Measurements from ENCODE around the gene MTAP.

MTAP gene

DNA sequence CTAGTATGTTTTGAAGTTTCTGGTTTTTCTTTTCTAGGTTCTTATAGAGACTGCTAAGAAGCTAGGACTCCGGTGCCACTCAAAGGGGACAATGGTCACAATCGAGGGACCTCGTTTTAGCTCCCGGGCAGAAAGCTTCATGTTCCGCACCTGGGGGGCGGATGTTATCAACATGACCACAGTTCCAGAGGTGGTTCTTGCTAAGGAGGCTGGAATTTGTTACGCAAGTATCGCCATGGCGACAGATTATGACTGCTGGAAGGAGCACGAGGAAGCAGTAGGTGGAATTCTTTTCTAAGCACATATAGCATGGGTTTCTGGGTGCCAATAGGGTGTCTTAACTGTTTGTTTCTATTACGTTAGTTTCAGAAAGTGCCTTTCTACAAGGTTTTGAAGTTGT lies 52.2 kb downstream of the MTAP start:
- FAIRE-seq, result no peak

DNA sequence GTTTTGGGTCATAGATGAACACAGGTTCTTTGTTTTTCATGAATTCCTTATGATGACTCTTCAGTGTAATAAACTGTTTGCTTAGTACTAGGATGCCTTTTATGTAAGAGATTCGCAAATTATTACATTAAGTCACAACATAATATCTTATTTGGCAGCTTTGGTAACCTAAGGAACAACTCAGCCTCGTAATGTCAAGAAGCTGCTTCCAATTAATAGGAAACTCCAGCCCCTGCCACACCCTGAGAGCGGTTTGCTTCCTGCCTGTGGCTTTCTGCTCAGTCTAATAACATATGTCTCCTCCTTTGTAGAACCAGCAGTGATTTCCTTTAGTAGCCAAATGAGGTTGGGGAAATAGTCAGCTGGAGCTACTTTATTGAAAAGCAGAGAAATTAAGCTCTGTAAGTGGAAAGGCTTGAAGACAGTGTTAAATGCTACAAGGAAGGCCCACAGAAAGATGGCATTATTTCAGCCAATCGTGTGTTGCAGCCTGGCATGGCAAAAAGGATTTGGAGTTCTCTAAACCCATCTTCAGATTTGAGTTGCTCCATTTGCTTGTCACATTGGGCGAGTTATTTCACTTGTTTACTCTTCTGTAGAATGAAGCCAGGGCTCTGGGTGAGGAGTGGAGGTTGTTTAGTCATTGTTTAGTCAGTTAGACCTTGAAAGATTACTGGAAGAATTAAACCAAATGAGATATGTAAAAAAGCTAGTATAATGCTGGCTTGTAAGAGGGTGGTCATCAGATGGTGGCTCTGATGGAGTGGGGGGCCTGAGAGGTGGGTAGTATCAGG lies 54.1 kb downstream of the MTAP start:
- FAIRE-seq, result no peak

DNA sequence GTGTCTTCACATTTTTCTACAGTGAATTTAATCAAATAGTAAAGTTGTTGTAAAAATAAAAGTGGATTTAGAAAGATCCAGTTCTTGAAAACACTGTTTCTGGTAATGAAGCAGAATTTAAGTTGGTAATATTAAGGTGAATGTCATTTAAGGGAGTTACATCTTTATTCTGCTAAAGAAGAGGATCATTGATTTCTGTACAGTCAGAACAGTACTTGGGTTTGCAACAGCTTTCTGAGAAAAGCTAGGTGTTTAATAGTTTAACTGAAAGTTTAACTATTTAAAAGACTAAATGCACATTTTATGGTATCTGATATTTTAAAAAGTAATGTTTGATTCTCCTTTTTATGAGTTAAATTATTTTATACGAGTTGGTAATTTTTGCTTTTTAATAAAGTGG lies 60.4 kb downstream of the MTAP start:
- FAIRE-seq, result peak; percentile 67

GRCh38 chr9:21864505-21864904 lies 62.1 kb downstream of the MTAP start:
- FAIRE-seq, result no peak

- no peak for FAIRE-seq
Measured at GRCh38 chr9:21866302-21866701, 63.9 kb downstream of the MTAP start.

- no peak for FAIRE-seq
Measured at GRCh38 chr9:21871256-21871975, 69.0 kb downstream of the MTAP start.

DNA sequence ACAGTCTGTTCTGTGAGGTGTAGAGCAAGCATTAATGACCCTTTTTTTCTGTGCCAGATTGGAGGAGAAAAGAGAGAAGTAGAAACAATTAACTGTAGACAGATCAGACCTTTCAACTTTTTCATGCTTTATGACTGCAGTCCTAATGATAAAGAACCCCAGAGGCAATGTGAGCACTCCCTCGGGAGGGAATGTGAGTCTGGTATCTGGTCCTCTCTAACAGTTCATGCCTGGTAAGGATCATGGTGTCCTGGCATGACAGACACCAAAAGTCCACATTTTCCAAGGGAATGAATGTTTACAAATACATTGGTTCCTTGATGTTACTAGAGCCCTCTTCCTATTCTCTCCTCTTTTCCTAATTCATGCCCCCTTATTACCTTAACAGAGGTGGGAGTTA lies 70.3 kb downstream of the MTAP start:
- no peak for FAIRE-seq

- FAIRE-seq, result no peak
Measured at GRCh38 chr9:21873540-21874221, 71.2 kb downstream of the MTAP start.

- FAIRE-seq, result no peak
Measured at GRCh38 chr9:21875893-21876292, 73.5 kb downstream of the MTAP start.

GRCh38 chr9:21883642-21884041 lies 81.2 kb downstream of the MTAP start:
- FAIRE-seq, result no peak

DNA sequence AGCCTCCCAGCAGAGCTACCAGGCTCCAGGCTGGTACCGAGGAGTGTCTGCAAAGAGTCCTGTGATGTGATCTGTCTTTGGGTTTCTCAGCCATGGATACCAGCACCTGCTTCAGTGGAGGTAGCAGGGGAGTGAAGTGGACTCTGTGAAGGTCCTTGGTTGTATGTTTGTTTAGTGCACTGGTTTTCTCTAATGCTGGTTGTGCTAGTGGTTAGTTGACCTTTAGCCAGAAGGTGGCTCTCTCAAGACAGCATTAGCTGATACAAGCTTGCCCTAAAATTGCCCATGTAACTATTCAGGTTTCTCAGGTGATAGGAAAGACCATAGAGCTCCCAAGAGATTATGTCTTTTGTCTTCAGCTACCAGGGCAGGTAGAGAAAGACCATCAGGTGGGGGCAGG lies 87.2 kb downstream of the MTAP start:
- FAIRE-seq, result no peak

GRCh38 chr9:21890696-21891095 lies 88.3 kb downstream of the MTAP start:
- no peak for FAIRE-seq

DNA sequence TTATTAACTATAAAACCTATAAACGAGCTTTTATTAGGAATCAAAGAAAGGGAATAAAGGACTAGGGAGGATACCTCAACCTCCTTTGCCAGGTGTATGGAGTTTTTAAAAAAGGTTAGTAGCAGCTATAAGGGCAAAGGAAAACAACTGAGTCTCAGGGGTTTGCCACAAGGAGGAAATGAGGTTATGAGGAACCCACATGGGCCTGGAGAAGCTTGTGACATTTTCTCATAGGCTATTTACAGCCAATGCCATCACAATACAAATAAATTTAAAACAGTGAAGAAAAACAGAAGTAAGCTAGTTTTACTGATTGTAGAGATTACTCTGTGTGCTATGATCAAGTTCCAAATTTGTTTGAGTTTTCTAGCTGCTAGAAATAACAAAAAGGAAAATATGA lies 99.1 kb downstream of the MTAP start:
- FAIRE-seq, result no peak

GRCh38 chr9:21902136-21902535 lies 99.7 kb downstream of the MTAP start:
- FAIRE-seq, result no peak

DNA sequence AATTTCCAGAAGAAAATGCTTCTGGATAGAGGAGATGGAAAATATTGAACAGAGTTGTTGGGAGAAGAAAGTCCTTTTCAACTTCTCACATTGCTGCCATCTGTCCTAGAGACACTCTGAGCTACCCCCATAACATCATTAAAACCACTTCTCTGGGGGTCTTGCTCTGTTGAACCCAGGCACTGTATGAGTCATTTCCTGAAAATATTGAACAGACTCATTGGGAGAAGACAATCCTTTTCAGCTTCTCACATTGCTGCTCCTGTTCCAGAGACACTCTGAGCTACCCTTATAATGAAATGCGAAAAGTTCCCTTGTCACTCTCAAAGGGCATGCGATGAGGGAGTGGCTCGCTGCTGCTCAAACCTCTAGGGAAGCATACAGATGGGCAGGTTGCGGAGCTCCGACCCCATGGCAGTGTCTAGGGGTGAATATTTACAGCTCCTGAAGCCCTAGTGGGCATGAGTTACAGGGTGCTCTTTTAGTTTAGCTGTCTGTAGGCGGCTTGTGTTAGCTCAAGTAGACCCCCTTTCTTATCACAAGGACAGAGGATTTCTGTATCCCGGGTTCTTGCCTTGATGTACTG lies 101.0 kb downstream of the MTAP start:
- no peak for FAIRE-seq

- no peak for FAIRE-seq
Measured at GRCh38 chr9:21904371-21904770, 101.9 kb downstream of the MTAP start.

DNA sequence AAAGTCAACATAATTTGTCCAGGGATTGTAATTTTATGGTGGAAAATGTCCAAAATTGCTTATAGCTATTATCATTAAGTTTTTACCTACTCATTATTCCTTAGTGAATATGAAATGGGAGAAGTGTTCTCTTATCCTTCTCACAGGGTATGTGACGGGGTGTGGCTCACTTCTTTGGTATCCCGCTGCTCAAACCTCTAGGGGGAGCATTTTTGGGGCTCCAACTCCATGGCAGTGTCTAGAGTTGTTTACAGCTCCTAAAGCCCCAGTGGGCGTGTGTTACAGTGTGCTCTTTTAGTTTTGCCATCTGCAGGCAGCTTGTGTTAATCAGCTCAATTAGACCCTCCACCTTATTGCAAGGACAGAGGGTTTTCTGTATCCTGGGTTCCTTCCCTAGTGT lies 102.3 kb downstream of the MTAP start:
- no peak for FAIRE-seq

- no peak for FAIRE-seq
Measured at GRCh38 chr9:21906213-21906612, 103.8 kb downstream of the MTAP start.

DNA sequence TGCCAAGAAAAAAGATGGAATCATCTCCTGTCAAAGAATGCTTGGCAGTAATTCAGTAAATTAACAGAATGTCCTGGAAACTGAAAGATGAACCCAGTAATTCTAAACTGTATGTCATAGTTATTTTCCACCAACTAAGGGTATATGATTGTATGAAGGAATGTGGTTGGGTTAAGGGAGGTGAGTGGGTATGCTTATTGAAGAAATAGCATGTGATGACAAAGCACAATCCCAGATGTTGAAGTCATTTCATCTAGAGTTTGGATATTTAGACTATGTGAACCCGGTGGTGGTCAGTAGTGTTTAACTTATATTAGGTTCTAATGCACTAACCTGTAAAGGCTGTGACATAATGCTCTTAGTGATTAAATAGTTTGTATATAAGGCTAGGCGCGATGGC lies 104.4 kb downstream of the MTAP start:
- FAIRE-seq, result no peak

GRCh38 chr9:21919377-21920362 lies 117.2 kb downstream of the MTAP start:
- FAIRE-seq, result no peak

DNA sequence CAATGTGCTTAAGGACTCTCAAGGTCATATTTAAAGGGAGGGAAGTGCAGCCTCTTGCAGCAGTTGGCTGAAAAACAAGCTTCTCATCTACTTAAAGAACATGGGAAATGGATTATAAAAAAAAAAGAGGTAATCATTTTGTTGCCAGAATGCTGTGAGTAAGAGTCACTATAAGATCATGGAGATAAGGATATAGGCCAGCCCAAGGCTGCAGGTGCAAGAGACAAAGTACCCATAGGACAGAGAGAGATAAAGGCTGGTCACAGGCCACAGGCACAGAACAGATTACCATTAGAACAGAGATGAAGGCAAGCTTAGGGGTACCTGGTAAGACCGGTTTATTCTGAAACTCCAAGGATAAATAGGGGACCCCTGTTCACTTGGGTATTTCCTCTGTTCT lies 121.3 kb downstream of the MTAP start:
- no peak for FAIRE-seq

DNA sequence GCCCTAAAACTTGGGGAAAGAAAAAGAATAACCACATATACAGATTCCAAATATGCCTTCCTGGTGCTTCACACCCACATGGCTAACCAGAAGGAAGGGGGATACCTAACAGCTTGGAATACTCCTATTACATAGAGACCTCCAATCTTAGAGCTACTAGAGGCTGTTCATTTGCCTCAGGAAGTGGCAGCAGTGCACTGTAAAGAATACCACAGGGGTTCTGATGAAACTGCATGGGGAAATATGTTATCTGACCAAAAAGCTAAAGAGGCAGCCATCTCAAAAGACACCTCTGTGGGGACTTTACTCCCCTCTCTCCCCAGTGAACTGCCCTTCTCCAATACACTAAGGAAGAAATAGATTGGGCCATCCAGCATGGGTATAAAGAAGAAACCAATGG lies 125.3 kb downstream of the MTAP start:
- FAIRE-seq, result no peak

Measured in A204.1 (cell line).